ENCODE data around the gene DFFA.

DNA sequence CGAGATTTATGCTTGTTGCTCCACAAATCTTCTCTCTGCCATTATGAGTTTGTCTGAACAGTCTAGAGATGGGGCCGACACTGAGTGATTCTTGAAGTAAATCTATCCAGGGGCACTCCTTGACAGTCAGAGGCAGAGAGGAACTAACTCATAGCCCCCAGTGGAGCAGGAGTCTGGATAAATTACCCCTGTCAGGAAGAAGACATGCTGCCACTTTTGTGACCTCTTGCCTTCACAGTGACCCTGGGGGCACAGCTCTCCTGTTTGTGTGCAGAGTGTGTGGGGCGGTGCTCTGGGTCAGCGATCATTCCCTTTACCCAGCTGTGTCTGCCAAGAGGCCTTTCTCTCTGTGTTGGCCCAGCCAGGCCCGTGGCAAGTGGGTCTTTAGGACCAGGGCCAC, 31.9 kb upstream of the DFFA start:
- TF ChIP-seq, protein P1, sequence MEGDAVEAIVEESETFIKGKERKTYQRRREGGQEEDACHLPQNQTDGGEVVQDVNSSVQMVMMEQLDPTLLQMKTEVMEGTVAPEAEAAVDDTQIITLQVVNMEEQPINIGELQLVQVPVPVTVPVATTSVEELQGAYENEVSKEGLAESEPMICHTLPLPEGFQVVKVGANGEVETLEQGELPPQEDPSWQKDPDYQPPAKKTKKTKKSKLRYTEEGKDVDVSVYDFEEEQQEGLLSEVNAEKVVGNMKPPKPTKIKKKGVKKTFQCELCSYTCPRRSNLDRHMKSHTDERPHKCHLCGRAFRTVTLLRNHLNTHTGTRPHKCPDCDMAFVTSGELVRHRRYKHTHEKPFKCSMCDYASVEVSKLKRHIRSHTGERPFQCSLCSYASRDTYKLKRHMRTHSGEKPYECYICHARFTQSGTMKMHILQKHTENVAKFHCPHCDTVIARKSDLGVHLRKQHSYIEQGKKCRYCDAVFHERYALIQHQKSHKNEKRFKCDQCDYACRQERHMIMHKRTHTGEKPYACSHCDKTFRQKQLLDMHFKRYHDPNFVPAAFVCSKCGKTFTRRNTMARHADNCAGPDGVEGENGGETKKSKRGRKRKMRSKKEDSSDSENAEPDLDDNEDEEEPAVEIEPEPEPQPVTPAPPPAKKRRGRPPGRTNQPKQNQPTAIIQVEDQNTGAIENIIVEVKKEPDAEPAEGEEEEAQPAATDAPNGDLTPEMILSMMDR (IDR thresholded peaks at IDR 0.05) = no peak
- TF ChIP-seq ZFX (IDR thresholded peaks at IDR 0.05; ENCODE audit: borderline replicate concordance) = no peak
